Esophagus (tissue), 2 donors: ENCODE results near the gene MESD. TPM values are rescaled to one million over a fixed set of nuclear protein-coding genes. Genes with fewer than 3 reads are reported as not detected.

Source experiments
- H3K27ac ChIP-seq, 2 donors: one replicate each; pipeline ENCODE4 v1.5.1; 2013; ENCODE audit warnings: low read depth in 2 of 2, mild to moderate bottlenecking in 2 of 2, inconsistent platforms in 1 of 2, low read length in 1 of 2, moderate library complexity in 1 of 2
- H3K27me3 ChIP-seq, 2 donors: one replicate each; pipeline ENCODE4 v1.6.1; 2013; ENCODE audit warnings: low read length in 2 of 2, control low read depth in 1 of 2, mild to moderate bottlenecking in 1 of 2; ENCODE audit not compliant: insufficient read depth in 2 of 2, control insufficient read depth in 1 of 2
- H3K36me3 ChIP-seq, 2 donors: one replicate each; pipeline ENCODE4 v1.6.1; 2013; ENCODE audit warnings: low read length in 1 of 2; ENCODE audit not compliant: control insufficient read depth in 2 of 2, insufficient read depth in 2 of 2
- H3K4me1 ChIP-seq, 2 donors: one replicate each; pipeline ENCODE4 v1.6.1; 2013; ENCODE audit warnings: low read length in 1 of 2; ENCODE audit not compliant: control insufficient read depth in 2 of 2, insufficient read depth in 2 of 2
- H3K4me3 ChIP-seq, 2 donors: one replicate each; pipeline ENCODE4 v1.5.1; 2013; ENCODE audit warnings: low read length in 2 of 2, mild to moderate bottlenecking in 2 of 2, low read depth in 1 of 2, moderate library complexity in 1 of 2
- H3K9me3 ChIP-seq, 2 donors: one replicate each; pipeline ENCODE4 v1.6.1; 2013; ENCODE audit warnings: mild to moderate bottlenecking in 2 of 2, low read depth in 1 of 2, low read length in 1 of 2, moderate library complexity in 1 of 2; ENCODE audit not compliant: control insufficient read depth in 2 of 2, insufficient read depth in 1 of 2
- WGBS, 2 donors: extraction: QIAGEN DNeasy Blood & Tissue Kit; methylation state at CpG; one replicate each; pipeline ENCODE4 v1.1.7; 2013; 5-methylcytosine and 5-hydroxymethylcytosine counted together
- polyA plus RNA-seq, 2 donors: library from polyadenylated mRNA; stranded (reverse); fragments of 200-250 nt; gene quantifications; one replicate each; pipeline ENCODE4 v1.2.3, GENCODE V29; 2013
- donor health status: healthy with polysubstance abuse.
- donor health status: Bipolar disorder and iron deficiency.

MESD gene
- polyA plus RNA-seq, 2 donors = 11.4 to 14.4 TPM

GRCh38 chr15:80997692-80998091 lies 8.1 kb upstream of the MESD start:
- H3K9me3 ChIP-seq = peaks cover 0 to 3% of the 10 kb centered on the region in 2 donors
- no peak overlapping the region for H3K27ac ChIP-seq
- peaks cover 0 to 6% of the 10 kb centered on the region in 2 donors for H3K36me3 ChIP-seq
- H3K4me3 ChIP-seq = no peak overlapping the region
- whole genome bisulfite sequencing, 2 donors = 93 to 97% methylated on average over 1 of the region's 1 CpG
- peaks cover 3 to 6% of the 10 kb centered on the region in 2 donors for H3K4me1 ChIP-seq
- H3K27me3 ChIP-seq = no peaks in the 10 kb centered on the region

- H3K9me3 ChIP-seq = no peaks in the 10 kb centered on the region
- WGBS, 2 donors = 100% methylated on average over 1 of the region's 1 CpG
- H3K4me3 ChIP-seq = no peak overlapping the region
- H3K36me3 ChIP-seq = no peaks in the 10 kb centered on the region
- no peak overlapping the region for H3K27ac ChIP-seq
- H3K4me1 ChIP-seq = no peaks in the 10 kb centered on the region
- H3K27me3 ChIP-seq = no peaks in the 10 kb centered on the region
Observed at GRCh38 chr15:80996247-80996646, 6.6 kb upstream of the MESD start.

GRCh38 chr15:80992441-80992840 lies 2.8 kb upstream of the MESD start:
- no peaks in the 10 kb centered on the region for H3K36me3 ChIP-seq
- peak overlapping the region in 1 of 2 donors; percentile 34 for H3K27ac ChIP-seq
- 81 to 89% methylated on average over 1 of the region's 1 CpG for WGBS, 2 donors
- no peaks in the 10 kb centered on the region for H3K27me3 ChIP-seq
- peaks cover 0 to 5% of the 10 kb centered on the region in 2 donors for H3K4me1 ChIP-seq
- no peaks in the 10 kb centered on the region for H3K9me3 ChIP-seq
- no peak overlapping the region for H3K4me3 ChIP-seq

- Histone ChIP-seq H3K9me3 (no peaks in the 10 kb centered on the region), H3K4me1 (peaks cover 0 to 5% of the 10 kb centered on the region in 2 donors), H3K4me3 (no peak overlapping the region), H3K27me3 (no peaks in the 10 kb centered on the region), H3K27ac (peak overlapping the region in 1 of 2 donors; percentile 34), H3K36me3 (no peaks in the 10 kb centered on the region)
- 83 to 86% methylated on average over 4 of the region's 4 CpGs for WGBS, 2 donors
Observed at GRCh38 chr15:80992006-80992405, 2.4 kb upstream of the MESD start.

GRCh38 chr15:80991421-80991820 lies 1.8 kb upstream of the MESD start:
- H3K36me3 ChIP-seq = no peaks in the 10 kb centered on the region
- no peak overlapping the region for H3K4me3 ChIP-seq
- H3K9me3 ChIP-seq = no peaks in the 10 kb centered on the region
- peaks cover 2 to 7% of the 10 kb centered on the region in 2 donors for H3K4me1 ChIP-seq
- H3K27me3 ChIP-seq = no peaks in the 10 kb centered on the region
- 57 to 61% methylated on average over 5 of the region's 5 CpGs for WGBS, 2 donors
- H3K27ac ChIP-seq = peak overlapping the region; percentile 68 to 69

- peak overlapping the region; percentile 68 to 69 for H3K27ac ChIP-seq
- no peak overlapping the region for H3K4me3 ChIP-seq
- no peaks in the 10 kb centered on the region for H3K9me3 ChIP-seq
- H3K27me3 ChIP-seq = no peaks in the 10 kb centered on the region
- WGBS, 2 donors = 84 to 92% methylated on average over 1 of the region's 1 CpG
- H3K4me1 ChIP-seq = peaks cover 2 to 7% of the 10 kb centered on the region in 2 donors
- H3K36me3 ChIP-seq = no peaks in the 10 kb centered on the region
Observed at GRCh38 chr15:80990955-80991354, 1.3 kb upstream of the MESD start.

- Histone ChIP-seq H3K27ac (peak overlapping the region; percentile 90 to 92), H3K4me3 (peak overlapping the region; percentile 93 to 96), H3K9me3 (no peaks in the 10 kb centered on the region), H3K27me3 (no peaks in the 10 kb centered on the region), H3K36me3 (no peaks in the 10 kb centered on the region), H3K4me1 (peaks cover 2 to 7% of the 10 kb centered on the region in 2 donors)
- 0% methylated on average over 7 of the region's 7 CpGs for WGBS, 2 donors
Observed at GRCh38 chr15:80989081-80989517, 520 bp downstream of the MESD start.

- Histone ChIP-seq H3K9me3 (no peaks in the 10 kb centered on the region), H3K36me3 (no peaks in the 10 kb centered on the region), H3K4me1 (peaks cover 2 to 7% of the 10 kb centered on the region in 2 donors), H3K27ac (no peak overlapping the region), H3K4me3 (peak overlapping the region; percentile 34 to 93), H3K27me3 (no peaks in the 10 kb centered on the region)
- 58 to 60% methylated on average over 8 of the region's 8 CpGs for WGBS, 2 donors
Observed at GRCh38 chr15:80988148-80988796, 1.3 kb downstream of the MESD start.

GRCh38 chr15:80986487-80986886 lies 3.1 kb downstream of the MESD start:
- H3K27me3 ChIP-seq = no peaks in the 10 kb centered on the region
- H3K36me3 ChIP-seq = no peaks in the 10 kb centered on the region
- H3K27ac ChIP-seq = no peak overlapping the region
- peaks cover 2 to 7% of the 10 kb centered on the region in 2 donors for H3K4me1 ChIP-seq
- H3K9me3 ChIP-seq = no peaks in the 10 kb centered on the region
- WGBS, 2 donors = 94% methylated on average over 1 of the region's 1 CpG
- H3K4me3 ChIP-seq = no peak overlapping the region

GRCh38 chr15:80985981-80986380 lies 3.6 kb downstream of the MESD start:
- no peak overlapping the region for H3K27ac ChIP-seq
- 92% methylated on average over 5 of the region's 5 CpGs for WGBS, 2 donors
- no peaks in the 10 kb centered on the region for H3K9me3 ChIP-seq

More at GRCh38 chr15:80985981-80986380, 3.6 kb downstream of the MESD start:
- Histone ChIP-seq H3K4me3 (no peak overlapping the region), H3K4me1 (peaks cover 2 to 5% of the 10 kb centered on the region in 2 donors), H3K36me3 (no peaks in the 10 kb centered on the region), H3K27me3 (no peaks in the 10 kb centered on the region)
